ENCODE results near the gene GRAP2. TPM values are rescaled to one million over a fixed set of nuclear protein-coding genes. Genes with fewer than 3 reads are reported as not detected.

Gene GRAP2
- total and polyA plus RNA-seq, 10 of the 15 experiments (the other 5 are each of a cell fraction or from before 2014, with no cell fraction given), result 3.3 to 79.1 (median 59.6) TPM

DNA sequence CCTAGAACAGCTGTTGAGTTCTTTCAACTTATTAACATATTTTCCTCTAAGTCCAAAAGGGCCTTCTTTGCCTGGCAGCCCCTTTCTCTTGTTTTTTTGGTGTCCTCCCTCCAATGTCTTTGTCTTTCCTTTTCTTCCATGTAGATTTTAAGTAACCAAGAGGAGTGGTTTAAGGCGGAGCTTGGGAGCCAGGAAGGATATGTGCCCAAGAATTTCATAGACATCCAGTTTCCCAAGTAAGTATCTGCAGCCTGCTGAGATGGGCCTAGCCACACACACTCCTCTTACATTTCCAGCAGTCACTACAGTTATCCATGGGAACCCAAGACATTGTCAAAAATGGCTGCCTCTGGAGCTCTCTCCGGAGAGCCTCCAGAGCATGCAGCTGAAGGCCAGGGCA is 54.8 kb downstream of the GRAP2 start:
- ChIA-PET POLR2A (interaction anchor here (1.1 to 1.6 kb wide), 2 partner anchors 10 to 180 kb away, joined by 3 to 5 read pairs; no protein-coding TSS in a partner anchor), RAD21 (ENCODE audit: unreplicated experiment) (interaction anchor here (0.6 to 1.5 kb wide), 3 partner anchors 34 to 116 kb away, joined by 3 to 4 read pairs (median 3); no protein-coding TSS in a partner anchor), SMC1A (ENCODE audit: uncharacterized antibody, unreplicated experiment) (interaction anchor here (1.2 to 2.7 kb wide), 5 partner anchors 12 to 95 kb away, joined by 3 to 16 read pairs (median 3); no protein-coding TSS in a partner anchor), CTCF (interaction anchor here (0.7 kb wide), 1 partner anchor 66 kb away, joined by 3 read pairs; no protein-coding TSS in a partner anchor)
- Histone ChIP-seq H3K4me1 (ENCODE audit: control insufficient read depth, insufficient read depth, low read length) (peaks cover 46% of the 10 kb centered on the region), H3K4me2 (ENCODE audit: control insufficient read depth, insufficient read depth) (no peak overlapping the region), H3K27me3 (replicated peaks in 1 of 2; ENCODE audit: control insufficient read depth in 2 of 2, insufficient read depth in 2 of 2, low read length in 1 of 2) (no peaks in the 10 kb centered on the region), H3K79me2 (ENCODE audit: control insufficient read depth, insufficient read depth, low read length) (peaks cover 2% of the 10 kb centered on the region), H3K36me3 (ENCODE audit: control insufficient read depth in 2 of 2, insufficient read depth in 2 of 2, low read length in 1 of 2) (peaks cover 20 to 43% of the 10 kb centered on the region in 2 experiments), H3K9me3 (replicated peaks; ENCODE audit: control insufficient read depth, insufficient read depth, low read length) (no peaks in the 10 kb centered on the region; the same call in 2 of the 3 replicates), H2AFZ (ENCODE audit: control insufficient read depth, low read depth, low read length) (no peak overlapping the region), H4K20me1 (ENCODE audit: control insufficient read depth, insufficient read depth) (peaks cover 7% of the 10 kb centered on the region; the same call in 1 of the 2 replicates), H3K4me3 (no peak overlapping the region), H3K27ac (ENCODE audit: control insufficient read depth, insufficient read depth) (no peak overlapping the region), H3K9ac (ENCODE audit: control insufficient read depth, insufficient read depth, low read length) (no peak overlapping the region)
- ATAC-seq (no peak), FAIRE-seq (no peak), DNase-seq (ENCODE audit: low read depth, low spot score) (no peak)
- TF ChIP-seq, protein P1, sequence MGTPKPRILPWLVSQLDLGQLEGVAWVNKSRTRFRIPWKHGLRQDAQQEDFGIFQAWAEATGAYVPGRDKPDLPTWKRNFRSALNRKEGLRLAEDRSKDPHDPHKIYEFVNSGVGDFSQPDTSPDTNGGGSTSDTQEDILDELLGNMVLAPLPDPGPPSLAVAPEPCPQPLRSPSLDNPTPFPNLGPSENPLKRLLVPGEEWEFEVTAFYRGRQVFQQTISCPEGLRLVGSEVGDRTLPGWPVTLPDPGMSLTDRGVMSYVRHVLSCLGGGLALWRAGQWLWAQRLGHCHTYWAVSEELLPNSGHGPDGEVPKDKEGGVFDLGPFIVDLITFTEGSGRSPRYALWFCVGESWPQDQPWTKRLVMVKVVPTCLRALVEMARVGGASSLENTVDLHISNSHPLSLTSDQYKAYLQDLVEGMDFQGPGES (IDR thresholded peaks at IDR 0.05), result no peak
- TF ChIP-seq, protein P2, sequence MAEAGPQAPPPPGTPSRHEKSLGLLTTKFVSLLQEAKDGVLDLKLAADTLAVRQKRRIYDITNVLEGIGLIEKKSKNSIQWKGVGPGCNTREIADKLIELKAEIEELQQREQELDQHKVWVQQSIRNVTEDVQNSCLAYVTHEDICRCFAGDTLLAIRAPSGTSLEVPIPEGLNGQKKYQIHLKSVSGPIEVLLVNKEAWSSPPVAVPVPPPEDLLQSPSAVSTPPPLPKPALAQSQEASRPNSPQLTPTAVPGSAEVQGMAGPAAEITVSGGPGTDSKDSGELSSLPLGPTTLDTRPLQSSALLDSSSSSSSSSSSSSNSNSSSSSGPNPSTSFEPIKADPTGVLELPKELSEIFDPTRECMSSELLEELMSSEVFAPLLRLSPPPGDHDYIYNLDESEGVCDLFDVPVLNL (IDR thresholded peaks at IDR 0.05; ENCODE audit: low read depth, low read length), result no peak
- TF ChIP-seq GATAD2B (conservative IDR thresholded peaks at IDR 0.05; ENCODE audit: low read depth) (no peak), CHD2 (IDR thresholded peaks at IDR 0.05; ENCODE audit: borderline replicate concordance, low read depth, low read length) (no peak), PAX5 (IDR thresholded peaks at IDR 0.05; ENCODE audit: borderline replicate concordance, low read depth, low read length) (no peak), DPF2 (IDR thresholded peaks at IDR 0.05) (no peak), ASH2L (IDR thresholded peaks at IDR 0.05; ENCODE audit: borderline replicate concordance, low read depth) (no peak), EZH2 (IDR thresholded peaks at IDR 0.05; ENCODE audit: borderline replicate concordance, control insufficient read depth, low read depth, low read length) (no peak), CEBPB (IDR thresholded peaks at IDR 0.05; ENCODE audit: borderline replicate concordance in 1 of 2, low read depth in 2 of 2, low read length in 2 of 2) (no peak), STAT1 (conservative IDR thresholded peaks at IDR 0.05) (no peak), MYC (IDR thresholded peaks at IDR 0.05; ENCODE audit: insufficient read depth, insufficient read length, insufficient replicate concordance, low read length, severe bottlenecking) (no peak), ETV6 (conservative IDR thresholded peaks at IDR 0.05 in 1 of 2, IDR thresholded peaks at IDR 0.05 in 1 of 2; ENCODE audit: borderline replicate concordance in 1 of 2, low read depth in 1 of 2) (no peak), JUNB (IDR thresholded peaks at IDR 0.05) (no peak), SPI1 (IDR thresholded peaks at IDR 0.05; ENCODE audit: borderline replicate concordance, insufficient read depth, low read depth, low read length) (no peak), POU2F2 (IDR thresholded peaks at IDR 0.05; ENCODE audit: borderline replicate concordance, low read depth, low read length) (no peak), MEF2B (IDR thresholded peaks at IDR 0.05; ENCODE audit: partially characterized antibody, poor library complexity, severe bottlenecking) (no peak)
- TF ChIP-seq, protein P3, sequence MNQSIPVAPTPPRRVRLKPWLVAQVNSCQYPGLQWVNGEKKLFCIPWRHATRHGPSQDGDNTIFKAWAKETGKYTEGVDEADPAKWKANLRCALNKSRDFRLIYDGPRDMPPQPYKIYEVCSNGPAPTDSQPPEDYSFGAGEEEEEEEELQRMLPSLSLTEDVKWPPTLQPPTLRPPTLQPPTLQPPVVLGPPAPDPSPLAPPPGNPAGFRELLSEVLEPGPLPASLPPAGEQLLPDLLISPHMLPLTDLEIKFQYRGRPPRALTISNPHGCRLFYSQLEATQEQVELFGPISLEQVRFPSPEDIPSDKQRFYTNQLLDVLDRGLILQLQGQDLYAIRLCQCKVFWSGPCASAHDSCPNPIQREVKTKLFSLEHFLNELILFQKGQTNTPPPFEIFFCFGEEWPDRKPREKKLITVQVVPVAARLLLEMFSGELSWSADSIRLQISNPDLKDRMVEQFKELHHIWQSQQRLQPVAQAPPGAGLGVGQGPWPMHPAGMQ (IDR thresholded peaks at IDR 0.05; ENCODE audit: borderline replicate concordance), result no peak
- BruUV-seq (replicated peaks), result no TSS peak
- intact Hi-C loops (cut with micrococcal nuclease; ENCODE audit: unreplicated experiment) (no loop called here), in situ Hi-C loops (cut with MboI) (no loop called here)
- 98% methylated on average over 2 of the region's 2 CpGs for WGBS (ENCODE audit: insufficient coverage, insufficient replicate concordance, low lambda C conversion rate, missing lambda C conversion rate)
